Measurements from ENCODE around the gene STN1. TPM values are rescaled to one million over a fixed set of nuclear protein-coding genes. Genes with fewer than 3 reads are reported as not detected.

Gene STN1
- total RNA-seq, 1 experiment from 2014 or later = 74.7 TPM

- intact Hi-C loops (cut with micrococcal nuclease) = no loop called here
- Histone ChIP-seq H3K9me2 (ENCODE audit: insufficient read depth) (no peaks in the 10 kb centered on the region), H3K4me3 (replicated peaks in 1 of 2; ENCODE audit: low read depth in 1 of 2, low read length in 2 of 2) (no peak overlapping the region), H3K36me3 (ENCODE audit: control insufficient read depth in 1 of 2, insufficient read depth in 2 of 2, low read length in 2 of 2) (peaks cover 0 to 17% of the 10 kb centered on the region in 2 experiments; a peak in 2 of 4 replicates), H3K9ac (ENCODE audit: low read length) (no peak overlapping the region), H4K20me1 (ENCODE audit: insufficient read depth) (no peaks in the 10 kb centered on the region), H3K9me3 (ENCODE audit: control insufficient read depth in 1 of 2, insufficient read depth in 1 of 2, low read depth in 1 of 2, low read length in 2 of 2) (peaks cover 3 to 14% of the 10 kb centered on the region in 2 experiments; a peak in 1 of 4 replicates), H2AFZ (ENCODE audit: low read depth, low read length, poor library complexity, severe bottlenecking) (no peak overlapping the region), H3K27me3 (ENCODE audit: insufficient read depth, low read length) (no peaks in the 10 kb centered on the region), H3K79me2 (ENCODE audit: insufficient read depth, low read length) (peaks cover 13% of the 10 kb centered on the region), H3K27ac (ENCODE audit: low read depth, low read length) (no peak overlapping the region; the same call in 1 of the 2 replicates), H3K4me1 (ENCODE audit: control insufficient read depth in 1 of 2, insufficient read depth in 2 of 2, low read length in 2 of 2) (peaks cover 50 to 53% of the 10 kb centered on the region in 2 experiments), H3K4me2 (ENCODE audit: low read length) (peak overlapping the region; percentile 2; the same call in 1 of the 2 replicates)
- DNase-seq (ENCODE audit: low read depth, low spot score) (no peak), ATAC-seq (no peak)
- no TSS peak for BruUV-seq (replicated peaks)
- CTCF ChIA-PET = interaction anchor here (1.1 kb wide), 1 partner anchor 23 kb away, joined by 3 read pairs; no protein-coding TSS in a partner anchor
- RAD21 ChIA-PET (ENCODE audit: low non-redundant PET in 1 of 2, low total read pairs in 2 of 2, uncharacterized antibody in 2 of 2, unreplicated experiment in 2 of 2) = no interaction called here
- TF ChIP-seq REST (IDR thresholded peaks at IDR 0.05; ENCODE audit: low read depth) = no peak
- POLR2A ChIA-PET = interaction anchor here (0.7 kb wide), 1 partner anchor 145 kb away, joined by 4 read pairs; no protein-coding TSS in a partner anchor
These were observed 6.9 kb downstream of the STN1 start for GRCh38 chr10:103911021-103911459.

DNA sequence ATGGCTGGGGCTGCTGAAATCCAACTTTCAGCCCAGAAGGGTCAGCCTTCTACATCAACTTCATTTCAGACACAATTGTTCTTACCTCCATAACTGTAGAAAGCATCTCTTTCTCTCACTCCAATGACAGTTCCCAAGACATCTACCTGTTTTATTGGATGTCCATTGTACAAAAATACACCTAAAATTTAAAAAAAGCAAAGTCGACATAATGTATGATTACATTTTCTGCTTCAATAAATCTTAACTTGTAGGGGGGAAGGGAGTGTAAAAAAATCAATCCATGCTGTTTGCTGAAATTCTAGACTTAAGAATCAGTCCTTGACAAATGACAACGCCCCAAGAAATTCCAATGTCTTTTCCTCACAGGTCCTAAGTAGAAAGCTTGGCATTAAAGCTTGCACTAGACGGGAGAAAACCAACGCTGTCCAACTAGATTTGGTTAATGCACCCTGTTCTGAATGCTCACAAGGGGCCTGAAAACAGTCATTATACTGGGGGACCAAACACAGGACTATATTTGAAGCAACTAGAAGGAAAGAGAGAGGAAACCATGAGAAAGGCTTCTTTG is 7.5 kb downstream of the STN1 start:
- BruUV-seq (replicated peaks) = no TSS peak
- no peak for DNase-seq (ENCODE audit: low read depth, low spot score)
- Histone ChIP-seq H2AFZ (ENCODE audit: low read depth, low read length, poor library complexity, severe bottlenecking) (no peak overlapping the region), H3K9me2 (ENCODE audit: insufficient read depth) (no peaks in the 10 kb centered on the region), H3K36me3 (ENCODE audit: control insufficient read depth in 1 of 2, insufficient read depth in 2 of 2, low read length in 2 of 2) (peaks cover 0 to 12% of the 10 kb centered on the region in 2 experiments; a peak in 2 of 4 replicates), H3K4me2 (ENCODE audit: low read length) (peak overlapping the region; percentile 2; the same call in 1 of the 2 replicates), H3K9ac (ENCODE audit: low read length) (no peak overlapping the region), H4K20me1 (ENCODE audit: insufficient read depth) (no peaks in the 10 kb centered on the region), H3K79me2 (ENCODE audit: insufficient read depth, low read length) (peaks cover 7% of the 10 kb centered on the region; the same call in 1 of the 2 replicates), H3K27me3 (ENCODE audit: insufficient read depth, low read length) (no peaks in the 10 kb centered on the region), H3K4me3 (replicated peaks in 1 of 2; ENCODE audit: low read depth in 1 of 2, low read length in 2 of 2) (no peak overlapping the region), H3K27ac (ENCODE audit: low read depth, low read length) (no peak overlapping the region), H3K4me1 (ENCODE audit: control insufficient read depth in 1 of 2, insufficient read depth in 2 of 2, low read length in 2 of 2) (peaks cover 46 to 47% of the 10 kb centered on the region in 2 experiments), H3K9me3 (ENCODE audit: control insufficient read depth in 1 of 2, insufficient read depth in 1 of 2, low read depth in 1 of 2, low read length in 2 of 2) (peaks cover 3 to 9% of the 10 kb centered on the region in 2 experiments; a peak in 1 of 4 replicates)
- ChIA-PET CTCF (interaction anchor here (0.9 to 1.1 kb wide), 2 partner anchors 22 kb away, joined by 3 to 5 read pairs; no protein-coding TSS in a partner anchor), RAD21 (ENCODE audit: low non-redundant PET in 1 of 2, low total read pairs in 2 of 2, uncharacterized antibody in 2 of 2, unreplicated experiment in 2 of 2) (no interaction called here), POLR2A (interaction anchor here (0.7 kb wide), 1 partner anchor 145 kb away, joined by 4 read pairs; no protein-coding TSS in a partner anchor)
- intact Hi-C loops (cut with micrococcal nuclease) = no loop called here
- TF ChIP-seq YY1 (IDR thresholded peaks at IDR 0.05; ENCODE audit: extremely low read depth, insufficient replicate concordance, low read depth, low read length) = no peak
- no peak for TF ChIP-seq CBX3 (IDR thresholded peaks at IDR 0.05; ENCODE audit: low read depth)
- TF ChIP-seq EZH2 (IDR thresholded peaks at IDR 0.05) = no peak
- TF ChIP-seq SP1 (IDR thresholded peaks at IDR 0.05; ENCODE audit: low read depth) = no peak
- no peak for TF ChIP-seq MAX (IDR thresholded peaks at IDR 0.05)
- TF ChIP-seq ZNF274 (IDR thresholded peaks at IDR 0.05; ENCODE audit: low read depth, low read length) = no peak
- no peak for ATAC-seq
